ENCODE data around the gene SPTLC1. TPM values are rescaled to one million over a fixed set of nuclear protein-coding genes. Genes with fewer than 3 reads are reported as not detected.

Gene SPTLC1
- polyA plus RNA-seq, 1 donor (not counting 4 experiments of a cell fraction or from before 2014, with no cell fraction given), result 123 TPM

- FAIRE-seq (no peak), DNase-seq (ENCODE audit: low read depth, low spot score) (no peak)
- no peaks in the 10 kb centered on the region for H3K9me1 ChIP-seq (ENCODE audit: control insufficient read depth, extremely low read depth, insufficient read depth, low read length)
- H3K9ac ChIP-seq (ENCODE audit: control insufficient read depth, extremely low read depth, insufficient read depth, low read length), result no peak overlapping the region
- no peaks in the 10 kb centered on the region for H4K20me1 ChIP-seq (ENCODE audit: control insufficient read depth, extremely low read depth, insufficient read depth, low read length)
- no peaks in the 10 kb centered on the region for H3K79me2 ChIP-seq (ENCODE audit: control insufficient read depth, insufficient read depth, low read length)
- H3K27ac ChIP-seq (ENCODE audit: control insufficient read depth, insufficient read depth, low read length), result no peak overlapping the region
- no peak overlapping the region for H3K4me3 ChIP-seq (ENCODE audit: control insufficient read depth in 2 of 3, extremely low read depth in 1 of 3, insufficient read depth in 2 of 3, low read depth in 1 of 3, low read length in 3 of 3)
- H3K9me3 ChIP-seq (ENCODE audit: control insufficient read depth, low read depth, low read length), result no peaks in the 10 kb centered on the region
- dilution Hi-C loops (cut with MboI; ENCODE audit: extremely low pct_ligation_motif_present, low sequenced_read_pairs), result no loop called here
- TF ChIP-seq CTCF (optimal IDR thresholded peaks at IDR 0.05 in 1 of 3, IDR thresholded peaks at IDR 0.05 in 1 of 3, conservative IDR thresholded peaks at IDR 0.05 in 1 of 3; ENCODE audit: extremely low read depth in 1 of 3, insufficient read depth in 2 of 3, low read length in 3 of 3) (no peak), EZH2 (IDR thresholded peaks at IDR 0.05; ENCODE audit: low read length) (no peak)
- no peak overlapping the region for H3K4me2 ChIP-seq (ENCODE audit: control insufficient read depth, extremely low read depth, insufficient read depth, low read depth, low read length)
- peaks cover 19 to 27% of the 10 kb centered on the region in 2 experiments for H3K36me3 ChIP-seq (ENCODE audit: control insufficient read depth in 2 of 2, extremely low read depth in 1 of 2, insufficient read depth in 2 of 2, low read length in 2 of 2)
- H3K27me3 ChIP-seq (ENCODE audit: control insufficient read depth, extremely low read depth, insufficient read depth, low read length), result no peaks in the 10 kb centered on the region
- H3K4me1 ChIP-seq (ENCODE audit: control insufficient read depth, extremely low read depth, insufficient read depth, low read length), result no peaks in the 10 kb centered on the region
- H2AFZ ChIP-seq (ENCODE audit: control insufficient read depth, low read length), result no peak overlapping the region
Measured at GRCh38 chr9:92033307-92033706, 81.9 kb downstream of the SPTLC1 start.

GRCh38 chr9:92032891-92033290, 82.3 kb downstream of the SPTLC1 start:
- Histone ChIP-seq H2AFZ (ENCODE audit: control insufficient read depth, low read length) (no peak overlapping the region), H3K4me3 (ENCODE audit: control insufficient read depth in 2 of 3, extremely low read depth in 1 of 3, insufficient read depth in 2 of 3, low read depth in 1 of 3, low read length in 3 of 3) (no peak overlapping the region), H3K79me2 (ENCODE audit: control insufficient read depth, insufficient read depth, low read length) (no peaks in the 10 kb centered on the region), H3K9ac (ENCODE audit: control insufficient read depth, extremely low read depth, insufficient read depth, low read length) (no peak overlapping the region), H3K4me2 (ENCODE audit: control insufficient read depth, extremely low read depth, insufficient read depth, low read depth, low read length) (no peak overlapping the region), H3K9me1 (ENCODE audit: control insufficient read depth, extremely low read depth, insufficient read depth, low read length) (no peaks in the 10 kb centered on the region), H3K4me1 (ENCODE audit: control insufficient read depth, extremely low read depth, insufficient read depth, low read length) (no peaks in the 10 kb centered on the region), H3K27ac (ENCODE audit: control insufficient read depth, insufficient read depth, low read length) (no peak overlapping the region), H3K9me3 (ENCODE audit: control insufficient read depth, low read depth, low read length) (no peaks in the 10 kb centered on the region), H3K36me3 (ENCODE audit: control insufficient read depth in 2 of 2, extremely low read depth in 1 of 2, insufficient read depth in 2 of 2, low read length in 2 of 2) (peaks cover 17 to 27% of the 10 kb centered on the region in 2 experiments), H3K27me3 (ENCODE audit: control insufficient read depth, extremely low read depth, insufficient read depth, low read length) (no peaks in the 10 kb centered on the region), H4K20me1 (ENCODE audit: control insufficient read depth, extremely low read depth, insufficient read depth, low read length) (no peaks in the 10 kb centered on the region)
- dilution Hi-C loops (cut with MboI; ENCODE audit: extremely low pct_ligation_motif_present, low sequenced_read_pairs), result no loop called here
- FAIRE-seq (no peak), DNase-seq (ENCODE audit: low read depth, low spot score) (no peak)
- TF ChIP-seq EZH2 (IDR thresholded peaks at IDR 0.05; ENCODE audit: low read length), result no peak
- TF ChIP-seq CTCF (optimal IDR thresholded peaks at IDR 0.05 in 1 of 3, IDR thresholded peaks at IDR 0.05 in 1 of 3, conservative IDR thresholded peaks at IDR 0.05 in 1 of 3; ENCODE audit: extremely low read depth in 1 of 3, insufficient read depth in 2 of 3, low read length in 3 of 3), result no peak
